ENCODE data around the gene S1PR1. TPM values are rescaled to one million over a fixed set of nuclear protein-coding genes. Genes with fewer than 3 reads are reported as not detected.

The S1PR1 gene
- polyA plus RNA-seq, 1 donor from 2014 or later: 126 TPM

DNA sequence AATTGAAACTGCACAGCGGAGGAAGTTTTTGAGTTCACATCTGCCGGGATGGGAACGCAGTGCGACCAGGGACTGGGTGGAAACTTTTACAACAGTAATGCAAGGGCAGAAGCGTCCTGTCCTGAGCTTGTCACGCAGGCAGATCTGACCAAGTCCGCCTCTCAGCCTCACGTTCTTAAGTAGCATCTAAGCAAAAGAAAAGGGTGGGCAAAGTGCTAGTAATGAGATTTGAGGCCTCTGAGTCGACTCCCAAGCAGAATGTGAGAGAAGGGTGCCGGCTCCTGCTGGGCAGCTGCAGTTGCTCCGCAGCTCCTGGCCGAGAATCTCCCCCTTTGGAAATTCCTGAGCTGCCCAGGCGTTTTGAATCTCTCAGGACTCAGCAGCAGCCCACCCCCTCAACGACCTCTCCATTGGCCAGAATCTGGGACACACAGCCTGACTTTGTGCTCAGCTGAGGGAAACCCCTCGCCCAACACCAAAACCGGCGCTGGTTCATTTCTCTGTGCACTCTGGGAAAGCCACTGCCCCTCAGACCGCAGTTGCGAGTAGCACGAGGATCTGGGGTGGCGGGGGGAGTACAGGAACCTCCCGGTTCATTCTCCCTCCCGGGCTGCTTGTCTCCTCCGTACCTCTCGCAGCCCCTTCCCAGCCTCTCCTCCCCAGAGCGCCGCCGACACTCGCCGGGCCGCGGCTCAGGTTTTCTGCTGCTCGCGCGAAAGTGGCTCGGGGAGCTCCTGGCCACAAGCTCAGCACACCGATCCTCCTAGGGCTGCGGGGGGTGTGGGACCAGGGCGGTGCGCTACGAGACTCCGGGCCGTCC is 913 bp upstream of the S1PR1 start:
- Mint-ChIP-seq H3K27ac (peak overlapping the region; percentile 91 to 98 (median 95)), H3K4me3 (peak overlapping the region; percentile 90 to 99 (median 96)), H3K9me3 (peaks cover 0 to 5% (median 0%) of the 10 kb centered on the region in 3 donors), H3K36me3 (peaks cover 7% of the 10 kb centered on the region), H3K27me3 (no peaks in the 10 kb centered on the region), H3K4me1 (peaks cover 42 to 50% (median 47%) of the 10 kb centered on the region in 3 donors)

- no peaks in the 10 kb centered on the region for H3K27me3 Mint-ChIP-seq
- peaks cover 55 to 58% (median 55%) of the 10 kb centered on the region in 3 donors for H3K4me1 Mint-ChIP-seq
- H3K36me3 Mint-ChIP-seq: peaks cover 10% of the 10 kb centered on the region
- no peaks in the 10 kb centered on the region for H3K9me3 Mint-ChIP-seq
- H3K4me3 Mint-ChIP-seq: peak overlapping the region; percentile 90 to 99 (median 96)
- peak overlapping the region; percentile 91 to 98 (median 95) for H3K27ac Mint-ChIP-seq
Measured at GRCh38 chr1:101237229-101237837, 514 bp downstream of the S1PR1 start.

DNA sequence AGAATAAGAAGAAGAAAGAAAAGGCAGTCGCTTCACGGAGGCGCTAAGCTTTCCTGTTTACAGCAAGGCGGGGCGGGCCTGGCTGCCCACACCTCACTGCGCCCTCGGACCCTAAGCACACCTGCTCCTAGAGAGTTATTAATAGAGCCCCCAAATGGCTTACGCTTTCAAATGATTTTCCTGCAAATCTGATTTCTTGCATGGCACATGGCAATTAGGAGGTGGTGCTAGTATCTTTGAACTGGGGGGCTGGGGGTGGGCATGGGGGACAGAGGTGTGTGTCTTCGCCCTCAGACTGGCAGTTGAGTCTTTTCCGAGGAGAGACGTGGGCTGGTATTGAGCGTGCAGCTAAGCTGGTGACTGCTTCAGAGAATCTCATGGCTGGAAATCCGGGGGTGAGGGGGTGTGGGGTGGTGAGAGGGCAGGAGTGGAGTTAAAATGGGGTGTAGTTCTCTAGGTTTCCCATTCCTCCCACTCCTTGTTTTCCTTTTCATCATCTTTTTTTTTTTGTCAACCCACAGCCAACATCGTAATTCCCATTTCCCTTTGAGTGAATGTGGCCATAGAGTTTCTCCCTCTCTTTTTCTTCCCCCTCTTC is 1.3 kb downstream of the S1PR1 start:
- H3K36me3 Mint-ChIP-seq: peaks cover 10% of the 10 kb centered on the region

DNA sequence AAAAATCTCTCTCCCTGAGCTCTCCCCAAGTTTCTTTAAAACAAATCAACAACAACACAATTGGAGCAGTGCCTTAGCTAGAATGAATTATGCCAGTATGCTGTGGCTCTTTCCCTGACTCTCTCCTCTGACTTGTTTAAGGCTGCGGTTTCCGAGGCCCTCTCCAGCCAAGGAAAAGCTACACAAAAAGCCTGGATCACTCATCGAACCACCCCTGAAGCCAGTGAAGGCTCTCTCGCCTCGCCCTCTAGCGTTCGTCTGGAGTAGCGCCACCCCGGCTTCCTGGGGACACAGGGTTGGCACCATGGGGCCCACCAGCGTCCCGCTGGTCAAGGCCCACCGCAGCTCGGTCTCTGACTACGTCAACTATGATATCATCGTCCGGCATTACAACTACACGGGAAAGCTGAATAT is 1.9 kb downstream of the S1PR1 start:
- Mint-ChIP-seq H3K27ac (peak overlapping the region; percentile 91 to 96 (median 95)), H3K4me3 (peak overlapping the region; percentile 90 to 99 (median 96)), H3K4me1 (peaks cover 52 to 60% (median 54%) of the 10 kb centered on the region in 3 donors), H3K36me3 (peaks cover 10% of the 10 kb centered on the region), H3K9me3 (no peaks in the 10 kb centered on the region), H3K27me3 (no peaks in the 10 kb centered on the region)

More for the DNA sequence above, 1.3 kb downstream of the S1PR1 start:
- Mint-ChIP-seq H3K27ac (peak overlapping the region; percentile 91 to 96 (median 95)), H3K9me3 (no peaks in the 10 kb centered on the region), H3K27me3 (no peaks in the 10 kb centered on the region), H3K4me1 (peaks cover 52 to 58% (median 55%) of the 10 kb centered on the region in 3 donors), H3K4me3 (peak overlapping the region; percentile 90 to 99 (median 96))

GRCh38 chr1:101239095-101240040 is 2.5 kb downstream of the S1PR1 start:
- peaks cover 10% of the 10 kb centered on the region for H3K36me3 Mint-ChIP-seq
- H3K27me3 Mint-ChIP-seq: no peaks in the 10 kb centered on the region
- no peaks in the 10 kb centered on the region for H3K9me3 Mint-ChIP-seq
- H3K4me3 Mint-ChIP-seq: peak overlapping the region; percentile 90 to 99 (median 96)
- peaks cover 53 to 58% (median 54%) of the 10 kb centered on the region in 3 donors for H3K4me1 Mint-ChIP-seq
- peak overlapping the region; percentile 91 to 96 (median 95) for H3K27ac Mint-ChIP-seq

DNA sequence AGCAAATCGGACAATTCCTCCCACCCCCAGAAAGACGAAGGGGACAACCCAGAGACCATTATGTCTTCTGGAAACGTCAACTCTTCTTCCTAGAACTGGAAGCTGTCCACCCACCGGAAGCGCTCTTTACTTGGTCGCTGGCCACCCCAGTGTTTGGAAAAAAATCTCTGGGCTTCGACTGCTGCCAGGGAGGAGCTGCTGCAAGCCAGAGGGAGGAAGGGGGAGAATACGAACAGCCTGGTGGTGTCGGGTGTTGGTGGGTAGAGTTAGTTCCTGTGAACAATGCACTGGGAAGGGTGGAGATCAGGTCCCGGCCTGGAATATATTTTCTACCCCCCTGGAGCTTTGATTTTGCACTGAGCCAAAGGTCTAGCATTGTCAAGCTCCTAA is 3.2 kb downstream of the S1PR1 start:
- Mint-ChIP-seq H3K4me1 (peaks cover 47 to 51% (median 47%) of the 10 kb centered on the region in 3 donors), H3K36me3 (peaks cover 10% of the 10 kb centered on the region), H3K27me3 (no peaks in the 10 kb centered on the region), H3K4me3 (peak overlapping the region; percentile 90 to 99 (median 96)), H3K27ac (peak overlapping the region in 2 of 3 donors; percentile 46 to 95), H3K9me3 (no peaks in the 10 kb centered on the region)

- H3K27ac Mint-ChIP-seq: peak overlapping the region; percentile 48 to 95 (median 53)
- peaks cover 43 to 58% (median 56%) of the 10 kb centered on the region in 3 donors for H3K4me1 Mint-ChIP-seq
- H3K9me3 Mint-ChIP-seq: no peaks in the 10 kb centered on the region
- peaks cover 10% of the 10 kb centered on the region for H3K36me3 Mint-ChIP-seq
- H3K27me3 Mint-ChIP-seq: no peaks in the 10 kb centered on the region
- peak overlapping the region in 3 of 4 donors; percentile 45 to 86 (median 69) for H3K4me3 Mint-ChIP-seq
Measured at GRCh38 chr1:101241485-101242225, 4.8 kb downstream of the S1PR1 start.

DNA sequence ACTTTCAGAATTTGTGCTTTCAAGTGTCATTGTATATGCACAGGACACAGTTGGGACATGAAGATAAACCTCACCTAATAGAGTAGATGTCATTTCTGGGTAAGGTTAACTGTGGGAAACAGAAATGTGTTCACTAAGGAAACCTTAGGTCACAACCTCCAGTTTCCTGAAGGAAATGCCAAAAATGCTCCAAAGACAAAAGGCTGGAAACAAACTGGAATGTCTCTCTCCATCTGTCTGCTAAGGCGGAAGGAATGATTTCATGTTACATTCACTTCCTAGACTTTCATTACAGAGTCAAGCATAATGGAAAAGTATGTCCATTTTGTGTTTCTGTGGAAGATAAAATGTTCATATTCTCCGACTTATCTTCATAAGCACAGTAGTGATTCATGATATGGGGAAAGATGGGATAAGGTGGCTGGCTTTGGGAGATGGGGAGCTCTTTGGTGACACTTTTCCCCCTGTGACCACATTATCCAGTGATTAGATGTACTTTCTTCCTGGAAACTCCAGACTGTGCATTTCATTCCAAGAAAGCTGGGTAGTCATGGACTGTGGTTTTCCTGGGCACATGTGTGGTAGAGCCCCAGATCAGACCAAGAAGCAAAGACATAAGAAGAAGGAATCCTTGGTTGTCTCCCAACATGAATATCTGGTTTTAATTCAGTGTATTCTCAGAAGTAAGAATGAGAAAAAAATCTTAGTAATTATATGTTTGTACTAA is 5.7 kb downstream of the S1PR1 start:
- Mint-ChIP-seq H3K9me3 (no peaks in the 10 kb centered on the region), H3K4me3 (peak overlapping the region; percentile 13 to 86 (median 62)), H3K27me3 (no peaks in the 10 kb centered on the region), H3K36me3 (peaks cover 10% of the 10 kb centered on the region), H3K27ac (peak overlapping the region in 2 of 3 donors; percentile 48 to 95), H3K4me1 (peaks cover 44 to 66% (median 62%) of the 10 kb centered on the region in 3 donors)

DNA sequence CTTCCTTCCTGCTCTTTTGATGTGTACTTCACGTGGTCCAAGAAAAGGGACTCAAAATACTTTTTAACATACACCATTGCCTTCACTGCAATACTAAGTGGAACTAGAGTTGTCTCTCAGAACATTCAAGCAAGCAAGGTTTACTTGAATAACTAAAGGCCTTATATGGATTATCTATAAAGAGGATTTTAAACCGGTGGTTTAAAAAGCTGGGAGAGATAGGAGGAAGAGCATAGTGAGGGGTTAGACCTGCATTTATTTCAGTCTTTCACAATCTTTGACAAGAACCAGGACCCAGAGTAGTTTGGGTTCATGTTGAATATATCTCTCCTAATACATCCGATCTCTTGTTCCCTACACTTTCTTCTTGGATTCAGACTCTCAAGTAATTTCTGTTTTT is 6.9 kb downstream of the S1PR1 start:
- no peaks in the 10 kb centered on the region for H3K27me3 Mint-ChIP-seq
- H3K36me3 Mint-ChIP-seq: peaks cover 9% of the 10 kb centered on the region
- H3K4me1 Mint-ChIP-seq: peaks cover 48 to 71% (median 66%) of the 10 kb centered on the region in 3 donors
- peak overlapping the region in 1 of 4 donors; percentile 65 for H3K4me3 Mint-ChIP-seq
- H3K9me3 Mint-ChIP-seq: no peaks in the 10 kb centered on the region
- peak overlapping the region in 1 of 3 donors; percentile 32 for H3K27ac Mint-ChIP-seq

DNA sequence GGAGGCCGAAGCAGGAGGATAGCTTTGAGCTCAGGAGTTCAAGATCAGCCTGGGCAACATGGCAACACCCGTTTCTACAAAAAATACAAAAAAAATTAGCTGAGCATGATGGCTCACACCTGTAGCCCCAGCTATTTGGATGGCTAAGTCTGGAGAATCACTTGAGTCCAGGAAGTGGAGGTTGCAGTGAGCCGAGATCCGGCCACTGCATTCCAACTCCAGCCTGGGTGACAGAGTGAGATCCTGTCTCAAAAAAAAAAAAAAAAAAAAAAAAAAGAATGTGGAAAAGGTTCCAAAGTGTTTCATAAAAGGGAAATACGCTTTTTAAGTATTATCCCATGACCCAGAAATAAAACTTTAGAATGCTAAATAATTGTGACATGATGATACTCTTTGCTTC is 8.0 kb downstream of the S1PR1 start:
- Mint-ChIP-seq H3K9me3 (no peaks in the 10 kb centered on the region), H3K4me3 (no peak overlapping the region)

DNA sequence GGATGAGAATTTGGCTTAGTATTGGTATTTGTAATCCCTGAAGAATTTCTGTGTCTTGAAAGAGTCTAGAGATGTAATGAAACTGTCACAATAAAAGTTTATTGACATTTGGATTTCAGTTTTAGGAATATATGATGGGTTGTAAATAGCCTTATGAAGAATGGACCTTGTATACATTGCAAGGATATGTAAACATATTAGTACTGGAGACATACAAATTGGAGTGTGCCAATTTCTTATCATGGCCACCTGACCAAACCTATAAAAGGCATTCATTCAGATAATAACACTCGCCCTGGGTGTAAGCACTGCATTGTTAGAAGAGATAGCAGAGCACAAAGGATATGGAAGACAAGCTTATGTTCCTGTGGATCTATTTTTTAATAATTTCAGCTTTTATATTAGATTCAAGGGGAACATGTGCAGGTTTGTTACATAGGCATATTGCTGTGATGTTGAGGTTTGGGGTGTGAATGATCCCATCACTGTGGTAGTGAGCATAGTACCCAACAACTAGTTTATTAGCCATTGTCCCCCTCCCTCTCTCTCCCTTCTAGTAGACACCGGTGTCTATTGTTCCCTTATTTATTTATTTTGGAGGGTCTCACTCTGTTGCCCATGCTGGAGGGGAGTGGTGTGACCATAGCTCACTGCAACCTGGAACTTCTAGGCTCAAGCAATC is 8.6 kb downstream of the S1PR1 start:
- Mint-ChIP-seq H3K4me3 (no peak overlapping the region), H3K9me3 (no peaks in the 10 kb centered on the region), H3K4me1 (peaks cover 51 to 66% (median 58%) of the 10 kb centered on the region in 3 donors), H3K27ac (peak overlapping the region in 1 of 3 donors; percentile 1), H3K27me3 (no peaks in the 10 kb centered on the region), H3K36me3 (peaks cover 3% of the 10 kb centered on the region)

More for the DNA sequence above, 8.0 kb downstream of the S1PR1 start:
- peaks cover 5% of the 10 kb centered on the region for H3K36me3 Mint-ChIP-seq
- no peak overlapping the region for H3K27ac Mint-ChIP-seq
- no peaks in the 10 kb centered on the region for H3K27me3 Mint-ChIP-seq
- H3K4me1 Mint-ChIP-seq: peaks cover 46 to 66% (median 57%) of the 10 kb centered on the region in 3 donors

GRCh38 chr1:101247404-101248287 is 10.8 kb downstream of the S1PR1 start:
- Mint-ChIP-seq H3K27me3 (no peaks in the 10 kb centered on the region), H3K27ac (peak overlapping the region; percentile 83 to 94 (median 86)), H3K4me3 (peak overlapping the region; percentile 45 to 89 (median 87)), H3K36me3 (peaks cover 2% of the 10 kb centered on the region), H3K4me1 (peaks cover 44 to 55% (median 45%) of the 10 kb centered on the region in 3 donors), H3K9me3 (no peaks in the 10 kb centered on the region)

Measured in IgD-negative memory B cell (primary cell).